ENCODE data around the gene CNOT2.
"Not testable (repeated sequence)": the region's sequence is repeated elsewhere in the genome, so short reads cannot be mapped to it uniquely, and the experiment has no call there.

The CNOT2 gene

GRCh38 chr12:70367258-70368141 is 124.3 kb downstream of the CNOT2 start:
- no peak for DNase-seq

GRCh38 chr12:70372881-70373280 is 129.6 kb downstream of the CNOT2 start:
- no peak for DNase-seq

GRCh38 chr12:70379846-70380245 is 136.6 kb downstream of the CNOT2 start:
- DNase-seq = no peak

GRCh38 chr12:70383484-70383883 is 140.3 kb downstream of the CNOT2 start:
- DNase-seq = no peak

- no peak for DNase-seq
These were observed 140.7 kb downstream of the CNOT2 start for GRCh38 chr12:70383886-70384285.

GRCh38 chr12:70386771-70387170 is 143.5 kb downstream of the CNOT2 start:
- DNase-seq = no peak

GRCh38 chr12:70389678-70390077 is 146.4 kb downstream of the CNOT2 start:
- no peak for DNase-seq

GRCh38 chr12:70392631-70393030 is 149.4 kb downstream of the CNOT2 start:
- DNase-seq = not testable (repeated sequence)

- no peak for DNase-seq
These were observed 150.7 kb downstream of the CNOT2 start for GRCh38 chr12:70393787-70394499.

- DNase-seq = no peak
These were observed 154.8 kb downstream of the CNOT2 start for GRCh38 chr12:70398002-70398401.

- no peak for DNase-seq
These were observed 155.6 kb downstream of the CNOT2 start for GRCh38 chr12:70398862-70399261.

- no peak for DNase-seq
These were observed 156.1 kb downstream of the CNOT2 start for GRCh38 chr12:70399311-70399710.

GRCh38 chr12:70400124-70400523 is 156.9 kb downstream of the CNOT2 start:
- DNase-seq = no peak

GRCh38 chr12:70402597-70402996 is 159.4 kb downstream of the CNOT2 start:
- no peak for DNase-seq

- no peak for DNase-seq
These were observed 160.6 kb downstream of the CNOT2 start for GRCh38 chr12:70403826-70404225.

All from NCI-H2227 treated with DMSO at 0.1 percent for 48 hours (cell line).